Thyroid gland (tissue), 4 donors: ENCODE measurements around the gene NUSAP1. TPM values are rescaled to one million over a fixed set of nuclear protein-coding genes. Genes with fewer than 3 reads are reported as not detected.
"Not testable (repeated sequence)": the region's sequence is repeated elsewhere in the genome, so short reads cannot be mapped to it uniquely, and the experiment has no call there.

Experiments
- DNase-seq, 2 donors: peaks; one replicate each; pipeline ENCODE4 v3.0.0-alpha.2; 2019
- H3K27ac ChIP-seq, 3 donors: fragments of 200-600 bp; sonication (generic); 1 replicate in 2 of 3; 2 replicates in 1 of 3; pipeline ENCODE4 v1.5.1; 2016 to 2019; ENCODE audit warnings: mild to moderate bottlenecking in 1 of 3, moderate library complexity in 1 of 3
- H3K27me3 ChIP-seq: fragments of 200-600 bp; sonication (generic); one replicate; pipeline ENCODE4 v1.5.1; 2019
- H3K36me3 ChIP-seq, 2 donors: fragments of 200-600 bp; sonication (generic); one replicate each; pipeline ENCODE4 v1.5.1; 2016 to 2019
- H3K4me1 ChIP-seq, 2 donors: fragments of 200-600 bp; sonication (generic); one replicate each; pipeline ENCODE4 v1.5.1; 2017 to 2019
- H3K4me3 ChIP-seq, 3 donors: fragments of 200-600 bp; sonication (generic); replicated peaks in 1 of 3; 1 replicate in 2 of 3; 2 replicates in 1 of 3; pipeline ENCODE4 v1.5.1; 2016; ENCODE audit warnings: mild to moderate bottlenecking in 1 of 3
- H3K9me3 ChIP-seq: fragments of 200-600 bp; sonication (generic); one replicate; pipeline ENCODE4 v1.5.1; 2017
- CTCF ChIP-seq, 6 experiments: fragments of 200-600 bp in 3 of 6; fragments of 450-650 bp in 3 of 6; sonication (generic) in 3 of 6; IDR thresholded peaks; one replicate each; pipeline ENCODE4 v1.5.1; 2016 to 2019; ENCODE audit warnings: antibody characterized with exemption in 6 of 6, mild to moderate bottlenecking in 2 of 6, inconsistent platforms in 1 of 6, moderate library complexity in 1 of 6
- POLR2A ChIP-seq, 2 donors: fragments of 450-650 bp; IDR thresholded peaks; one replicate each; pipeline ENCODE4 v1.6.1; 2017; ENCODE audit warnings: antibody characterized with exemption in 2 of 2, mild to moderate bottlenecking in 2 of 2, moderate library complexity in 1 of 2
- WGBS, 2 donors: methylation state at CpG; one replicate each; pipeline ENCODE4 v1.1.5; 2017; 5-methylcytosine and 5-hydroxymethylcytosine counted together
- intact Hi-C: fragments of 100-400 bp; cut with DNase I; formaldehyde crosslinking; loops from one replicate; pipeline ENCODE4 v1.15.1; 2023
- total RNA-seq, 4 donors: library from RNA; depleted of rRNA; stranded (reverse); fragments of >200 nt; gene quantifications; one replicate each; pipeline ENCODE4 v1.2.3, GENCODE V29; 2016

The NUSAP1 gene
- total RNA-seq, 4 donors from 2014 or later: 0.89 to 8.1 (median 1.6) TPM

- H3K9me3 ChIP-seq: no peaks in the 10 kb centered on the region
- H3K36me3 ChIP-seq: no peaks in the 10 kb centered on the region
- WGBS, 2 donors: 2 to 3% methylated on average over 16 to 27 of the region's 74 CpGs
- peak; percentile 93 to 94 for DNase-seq
- H3K4me1 ChIP-seq: peaks cover 15 to 35% of the 10 kb centered on the region in 2 donors
- peak within 1 kb of the TSS; percentile 72 to 93 (median 83) for H3K27ac ChIP-seq
- peak within 1 kb of the TSS; percentile 19 to 97 (median 84) for H3K4me3 ChIP-seq
- TF ChIP-seq CTCF (IDR thresholded peaks at IDR 0.05) (no peak), POLR2A (IDR thresholded peaks at IDR 0.05) (peak; percentile 78 to 92)
- H3K27me3 ChIP-seq: no peaks in the 10 kb centered on the region
- intact Hi-C loops: no loop called here
Measured at GRCh38 chr15:41416742-41417417, 84.2 kb downstream of the NUSAP1 start, which contains the start of gene RTF1. RTF1 (plus strand) TSS chr15:41417095; CDS start chr15:41417116, 21 bp downstream.

DNA sequence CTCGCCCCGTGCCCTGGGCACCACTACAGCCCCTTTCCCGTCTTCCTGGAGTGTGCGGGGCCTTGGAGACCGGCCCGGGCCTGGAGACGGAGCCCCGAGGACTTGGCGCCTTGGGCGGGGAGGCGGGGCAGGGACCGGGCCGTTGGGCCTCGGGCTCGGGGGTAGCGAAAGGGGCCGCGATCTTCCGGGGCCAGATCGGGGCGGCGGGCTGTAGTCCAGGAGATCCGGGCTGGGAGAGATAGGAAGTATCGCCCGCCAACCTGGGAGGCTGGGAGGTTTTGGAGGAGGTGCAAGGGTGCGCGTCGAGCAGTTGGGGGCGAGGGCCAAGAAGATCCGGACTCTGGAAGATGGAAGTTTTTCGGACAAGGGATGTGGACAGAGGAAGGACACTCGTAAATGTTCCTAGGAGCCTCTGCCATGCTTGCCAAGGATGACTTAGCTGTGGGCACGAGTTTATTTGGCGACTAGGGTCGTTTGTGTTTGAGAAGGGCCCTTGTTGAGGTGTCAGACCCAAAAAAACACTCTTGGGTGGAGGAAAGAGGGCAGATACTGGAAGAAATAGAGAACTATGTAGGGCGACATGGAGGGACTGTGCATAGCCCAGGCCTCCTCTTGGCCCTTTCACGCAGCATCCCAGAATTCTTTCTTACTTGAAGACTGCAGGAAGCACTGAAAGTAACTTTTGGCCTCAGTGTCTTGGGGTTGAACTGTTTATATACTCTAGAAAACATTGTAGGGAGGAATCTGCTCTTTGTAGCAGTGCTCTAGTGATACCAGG lies 84.9 kb downstream of the NUSAP1 start:
- Histone ChIP-seq H3K27ac (peak overlapping the region; percentile 70 to 93 (median 83)), H3K9me3 (no peaks in the 10 kb centered on the region), H3K27me3 (no peaks in the 10 kb centered on the region), H3K4me1 (peaks cover 15 to 35% of the 10 kb centered on the region in 2 donors), H3K36me3 (no peaks in the 10 kb centered on the region), H3K4me3 (peak overlapping the region; percentile 19 to 97 (median 84))
- peak; percentile 46 to 51 for DNase-seq
- TF ChIP-seq POLR2A (IDR thresholded peaks at IDR 0.05): no peak
- TF ChIP-seq CTCF (IDR thresholded peaks at IDR 0.05): no peak
- intact Hi-C loops: no loop called here
- WGBS, 2 donors: 1% methylated on average over 29 to 32 of the region's 37 CpGs

DNA sequence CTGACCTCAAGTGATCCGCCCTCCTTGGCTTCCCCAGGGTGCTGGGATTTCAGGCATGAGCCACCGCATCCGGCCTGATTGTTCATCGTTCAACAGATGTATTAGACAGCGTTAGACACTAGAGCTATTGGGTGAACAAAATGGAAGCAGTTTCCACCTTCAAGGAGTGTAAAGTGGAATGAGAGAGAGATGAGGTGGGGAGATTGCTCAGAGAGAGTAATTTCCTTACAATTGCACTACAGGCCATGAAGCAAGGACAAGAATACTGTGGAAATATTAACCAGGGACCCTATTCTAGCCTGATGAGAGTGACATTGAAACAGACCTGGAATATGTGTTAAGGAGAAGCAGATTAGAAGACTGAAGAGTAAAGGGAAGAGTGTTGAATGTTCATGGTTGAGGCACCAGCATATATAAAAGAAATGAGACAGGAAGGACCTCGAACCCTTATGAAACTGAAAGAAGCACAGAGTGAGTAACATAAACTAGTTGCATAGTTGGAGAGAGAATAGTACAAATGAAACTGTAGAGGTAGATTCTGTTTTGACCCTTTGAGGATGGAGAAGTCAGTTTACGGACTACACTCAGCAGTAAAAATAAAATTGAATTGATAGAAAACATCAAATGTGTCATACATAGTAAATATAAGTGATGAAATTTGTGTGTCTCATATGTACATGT lies 91.4 kb downstream of the NUSAP1 start:
- H3K4me3 ChIP-seq: no peak overlapping the region
- intact Hi-C loops: no loop called here
- WGBS, 2 donors: 96 to 98% methylated on average over 7 of the region's 7 CpGs

DNA sequence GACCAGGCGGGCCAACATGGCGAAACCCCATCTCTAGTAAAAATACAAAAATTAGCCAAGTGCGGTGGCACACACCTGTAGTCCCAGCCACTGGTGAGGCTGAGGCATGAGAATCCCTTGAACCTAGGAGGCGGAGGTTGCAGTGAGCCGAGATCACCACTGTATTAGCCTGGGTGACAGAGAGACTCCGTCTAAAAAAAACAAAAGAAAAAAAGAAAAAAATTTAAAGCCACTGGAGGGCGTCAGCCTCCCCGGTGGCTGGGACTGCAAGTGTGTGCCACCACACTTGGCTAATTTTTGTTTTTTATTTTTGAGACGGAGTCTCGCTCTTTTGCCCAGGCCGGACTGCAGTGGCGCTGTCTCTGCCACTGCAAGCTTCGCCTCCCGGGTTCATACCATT lies 92.1 kb downstream of the NUSAP1 start:
- Histone ChIP-seq H3K27ac (no peak overlapping the region), H3K4me1 (peaks cover 0 to 15% of the 10 kb centered on the region in 2 donors), H3K27me3 (no peaks in the 10 kb centered on the region), H3K9me3 (no peaks in the 10 kb centered on the region), H3K36me3 (no peaks in the 10 kb centered on the region), H3K4me3 (no peak overlapping the region)
- 95 to 97% methylated on average over 14 of the region's 14 CpGs for WGBS, 2 donors
- DNase-seq: no peak
- intact Hi-C loops: no loop called here
- no peak for TF ChIP-seq POLR2A (IDR thresholded peaks at IDR 0.05)
- TF ChIP-seq CTCF (IDR thresholded peaks at IDR 0.05): no peak

More for the DNA sequence above, 91.4 kb downstream of the NUSAP1 start:
- H3K4me1 ChIP-seq: peaks cover 0 to 16% of the 10 kb centered on the region in 2 donors
- H3K36me3 ChIP-seq: no peaks in the 10 kb centered on the region
- H3K27me3 ChIP-seq: no peaks in the 10 kb centered on the region
- no peak for TF ChIP-seq CTCF (IDR thresholded peaks at IDR 0.05)
- no peak for TF ChIP-seq POLR2A (IDR thresholded peaks at IDR 0.05)
- no peaks in the 10 kb centered on the region for H3K9me3 ChIP-seq
- H3K27ac ChIP-seq: no peak overlapping the region
- no peak for DNase-seq

DNA sequence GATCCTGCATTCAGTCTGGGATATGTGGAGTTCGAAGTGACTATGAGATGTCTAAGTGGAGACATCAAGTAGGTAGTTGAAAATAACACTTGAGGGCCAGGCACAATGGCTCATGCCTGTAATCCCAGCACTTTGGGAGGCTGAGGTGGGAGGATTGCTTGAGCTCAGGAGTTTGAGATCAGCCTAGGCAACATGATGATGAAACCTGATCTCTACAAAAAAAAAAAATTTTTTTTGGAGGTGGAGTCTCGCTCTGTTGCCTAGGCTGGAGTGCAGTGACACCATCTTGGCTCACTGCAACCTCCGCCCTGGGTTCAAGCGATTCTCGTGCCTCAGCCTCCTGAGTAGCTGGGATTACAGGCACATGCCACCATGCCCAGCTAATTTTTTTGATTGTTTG lies 93.2 kb downstream of the NUSAP1 start:
- 92 to 94% methylated on average over 5 of the region's 5 CpGs for WGBS, 2 donors
- intact Hi-C loops, H3K4me3 ChIP-seq, H3K9me3 ChIP-seq, DNase-seq, H3K4me1 ChIP-seq, H3K27me3 ChIP-seq, H3K36me3 ChIP-seq, H3K27ac ChIP-seq: not testable (repeated sequence)
